ENCODE results near the gene STK17A.

DNA sequence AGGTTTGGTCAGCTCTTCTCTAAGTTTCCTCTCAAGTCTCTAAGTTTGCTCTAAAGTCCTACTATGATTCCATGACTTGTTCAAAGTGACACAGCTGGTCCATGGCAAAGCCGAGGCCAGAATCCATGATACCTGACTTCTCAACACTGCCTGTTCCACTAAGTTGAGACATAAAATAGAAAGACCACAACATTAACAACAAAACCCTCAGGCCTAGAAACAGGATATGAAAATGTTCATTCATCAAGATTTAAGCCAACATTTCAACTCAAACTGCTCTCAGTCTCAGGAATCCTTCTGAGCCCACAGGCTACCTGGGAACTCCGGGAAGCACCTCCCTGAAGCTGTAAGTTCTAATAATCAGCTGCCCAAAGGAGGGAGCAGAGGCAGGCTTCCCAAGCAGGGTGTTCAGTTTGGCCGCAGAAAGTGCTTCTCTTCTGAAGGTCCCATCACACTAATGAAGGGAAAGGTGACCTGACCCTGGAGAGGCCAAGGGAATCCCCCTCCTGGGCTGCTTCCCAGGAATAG is 62.9 kb downstream of the STK17A start:
- TF ChIP-seq, protein P1, sequence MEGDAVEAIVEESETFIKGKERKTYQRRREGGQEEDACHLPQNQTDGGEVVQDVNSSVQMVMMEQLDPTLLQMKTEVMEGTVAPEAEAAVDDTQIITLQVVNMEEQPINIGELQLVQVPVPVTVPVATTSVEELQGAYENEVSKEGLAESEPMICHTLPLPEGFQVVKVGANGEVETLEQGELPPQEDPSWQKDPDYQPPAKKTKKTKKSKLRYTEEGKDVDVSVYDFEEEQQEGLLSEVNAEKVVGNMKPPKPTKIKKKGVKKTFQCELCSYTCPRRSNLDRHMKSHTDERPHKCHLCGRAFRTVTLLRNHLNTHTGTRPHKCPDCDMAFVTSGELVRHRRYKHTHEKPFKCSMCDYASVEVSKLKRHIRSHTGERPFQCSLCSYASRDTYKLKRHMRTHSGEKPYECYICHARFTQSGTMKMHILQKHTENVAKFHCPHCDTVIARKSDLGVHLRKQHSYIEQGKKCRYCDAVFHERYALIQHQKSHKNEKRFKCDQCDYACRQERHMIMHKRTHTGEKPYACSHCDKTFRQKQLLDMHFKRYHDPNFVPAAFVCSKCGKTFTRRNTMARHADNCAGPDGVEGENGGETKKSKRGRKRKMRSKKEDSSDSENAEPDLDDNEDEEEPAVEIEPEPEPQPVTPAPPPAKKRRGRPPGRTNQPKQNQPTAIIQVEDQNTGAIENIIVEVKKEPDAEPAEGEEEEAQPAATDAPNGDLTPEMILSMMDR (conservative IDR thresholded peaks at IDR 0.05; ENCODE audit: low read depth, low read length) = no peak
- no peak for TF ChIP-seq EZH2 (IDR thresholded peaks at IDR 0.05; ENCODE audit: low read length, unreplicated experiment)

All from PC-3 (cell line).